Measurements from ENCODE around the gene SLC30A2. TPM values are rescaled to one million over a fixed set of nuclear protein-coding genes. Genes with fewer than 3 reads are reported as not detected.

The SLC30A2 gene
- total and polyA plus RNA-seq, 10 donors: not detected

DNA sequence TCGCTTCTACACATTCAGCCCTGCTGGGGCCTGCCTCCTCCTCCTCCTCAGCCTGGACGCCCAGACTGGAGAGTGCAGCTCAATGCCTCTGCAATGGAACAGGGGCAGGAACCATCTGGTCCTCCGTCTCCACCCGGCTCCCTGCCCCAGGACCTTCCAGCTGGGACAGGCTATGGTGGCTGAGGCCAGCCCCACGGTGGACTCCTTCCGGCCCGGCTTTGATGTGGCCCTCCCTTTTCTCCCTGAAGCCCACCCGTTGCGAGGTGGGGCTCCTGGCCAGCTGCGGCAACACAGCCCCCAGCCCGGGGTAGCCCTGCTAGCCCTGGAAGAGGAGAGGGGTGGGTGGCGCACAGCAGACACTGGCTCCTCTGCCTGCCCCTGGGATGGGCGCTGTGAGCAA is 22.9 kb downstream of the SLC30A2 start:
- 81 to 91% (median 89%) methylated on average over 13 of the region's 13 CpGs for WGBS, 5 donors
- Histone ChIP-seq H3K4me3 (peak overlapping the region in 4 of 8 donors; percentile 21 to 41 (median 26)), H3K27me3 (replicated peaks in 1 of 7) (no peaks in the 10 kb centered on the region), H3K27ac (peak overlapping the region in 4 of 8 donors; percentile 53 to 72 (median 63)), H3K36me3 (no peaks in the 10 kb centered on the region), H3K9me3 (no peaks in the 10 kb centered on the region), H3K4me1 (peaks cover 0 to 26% (median 14%) of the 10 kb centered on the region in 6 donors)
- TF ChIP-seq POLR2AphosphoS5 (IDR thresholded peaks at IDR 0.05): no peak
- TF ChIP-seq, protein P1, sequence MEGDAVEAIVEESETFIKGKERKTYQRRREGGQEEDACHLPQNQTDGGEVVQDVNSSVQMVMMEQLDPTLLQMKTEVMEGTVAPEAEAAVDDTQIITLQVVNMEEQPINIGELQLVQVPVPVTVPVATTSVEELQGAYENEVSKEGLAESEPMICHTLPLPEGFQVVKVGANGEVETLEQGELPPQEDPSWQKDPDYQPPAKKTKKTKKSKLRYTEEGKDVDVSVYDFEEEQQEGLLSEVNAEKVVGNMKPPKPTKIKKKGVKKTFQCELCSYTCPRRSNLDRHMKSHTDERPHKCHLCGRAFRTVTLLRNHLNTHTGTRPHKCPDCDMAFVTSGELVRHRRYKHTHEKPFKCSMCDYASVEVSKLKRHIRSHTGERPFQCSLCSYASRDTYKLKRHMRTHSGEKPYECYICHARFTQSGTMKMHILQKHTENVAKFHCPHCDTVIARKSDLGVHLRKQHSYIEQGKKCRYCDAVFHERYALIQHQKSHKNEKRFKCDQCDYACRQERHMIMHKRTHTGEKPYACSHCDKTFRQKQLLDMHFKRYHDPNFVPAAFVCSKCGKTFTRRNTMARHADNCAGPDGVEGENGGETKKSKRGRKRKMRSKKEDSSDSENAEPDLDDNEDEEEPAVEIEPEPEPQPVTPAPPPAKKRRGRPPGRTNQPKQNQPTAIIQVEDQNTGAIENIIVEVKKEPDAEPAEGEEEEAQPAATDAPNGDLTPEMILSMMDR (IDR thresholded peaks at IDR 0.05 in 8 of 11, conservative IDR thresholded peaks at IDR 0.05 in 3 of 11): no peak
- no peak for TF ChIP-seq POLR2A (IDR thresholded peaks at IDR 0.05)
- intact Hi-C loops (cut with DNase I; ENCODE audit: low total_unique reads): no loop called here
- no peak for DNase-seq

DNA sequence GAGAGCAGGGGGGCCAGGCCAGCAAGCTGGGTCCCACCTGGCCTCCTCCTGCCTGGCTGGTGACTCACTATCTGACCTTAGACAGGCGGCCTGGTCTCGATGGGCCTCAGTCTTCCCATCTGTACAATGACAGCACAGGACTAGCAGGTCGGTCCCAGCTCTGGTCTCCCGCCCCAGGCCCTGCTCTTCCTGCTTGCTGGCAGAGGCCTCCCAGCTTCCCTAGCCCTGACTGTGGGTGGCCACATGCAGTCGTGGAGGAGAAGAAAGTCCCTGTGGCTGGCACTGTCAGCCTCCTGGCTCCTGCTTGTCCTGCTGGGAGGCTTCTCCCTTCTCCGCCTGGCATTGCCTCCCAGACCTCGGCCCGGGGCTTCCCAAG is 23.5 kb downstream of the SLC30A2 start:
- 67 to 89% (median 76%) methylated on average over 5 to 8 of the region's 8 CpGs for WGBS, 5 donors
- no peaks in the 10 kb centered on the region for H3K9me3 ChIP-seq
- DNase-seq: no peak
- H3K27me3 ChIP-seq (replicated peaks in 1 of 7): no peaks in the 10 kb centered on the region
- peak overlapping the region in 6 of 8 donors; percentile 53 to 72 (median 58) for H3K27ac ChIP-seq
- intact Hi-C loops (cut with DNase I; ENCODE audit: low total_unique reads): no loop called here
- no peaks in the 10 kb centered on the region for H3K36me3 ChIP-seq
- peak overlapping the region in 6 of 8 donors; percentile 6 to 41 (median 21) for H3K4me3 ChIP-seq
- H3K4me1 ChIP-seq: peaks cover 1 to 32% (median 19%) of the 10 kb centered on the region in 6 donors
- TF ChIP-seq, protein P1 (IDR thresholded peaks at IDR 0.05 in 8 of 11, conservative IDR thresholded peaks at IDR 0.05 in 3 of 11): no peak
- no peak for TF ChIP-seq POLR2A (IDR thresholded peaks at IDR 0.05)
- TF ChIP-seq POLR2AphosphoS5 (IDR thresholded peaks at IDR 0.05): no peak

DNA sequence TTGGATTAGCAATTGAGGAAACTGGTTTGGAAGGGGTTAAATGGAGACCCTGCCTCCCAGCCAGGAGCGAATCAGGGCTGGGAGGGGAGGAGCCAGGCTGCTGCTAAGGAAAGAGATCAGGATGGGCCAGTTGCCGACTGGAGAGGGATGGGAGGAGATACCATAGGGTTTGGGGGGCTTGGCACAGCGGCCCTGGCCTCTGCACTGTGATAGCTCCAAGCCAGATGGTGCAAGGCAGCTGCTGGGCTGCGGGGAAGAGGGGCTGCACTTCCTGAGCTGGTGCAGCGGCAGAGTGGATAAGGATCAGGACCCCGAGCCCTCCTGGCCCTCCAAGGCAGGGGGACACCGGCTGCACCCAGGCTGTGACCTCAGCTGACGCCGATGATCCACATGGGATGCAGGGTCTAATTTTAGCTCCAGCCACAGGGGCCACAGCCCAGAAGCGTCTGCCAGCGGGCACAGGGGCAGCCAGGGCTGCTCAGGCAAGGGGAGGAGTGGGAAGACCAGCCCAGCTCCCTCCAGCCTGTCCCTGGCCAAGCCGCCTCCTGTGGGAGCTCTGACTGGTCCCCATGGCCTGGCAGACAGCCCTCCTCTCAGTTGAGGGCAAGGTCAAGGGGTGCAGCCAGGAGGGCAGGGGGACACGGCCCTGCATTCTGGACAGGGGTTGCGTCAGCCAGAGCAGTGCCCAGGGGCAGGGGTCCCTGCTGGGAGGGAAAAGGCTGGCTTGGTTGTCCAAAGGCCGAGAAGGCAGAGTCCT is 24.1 kb downstream of the SLC30A2 start, which contains the start of gene EXTL1:
EXTL1 (plus strand) TSS at position 129 of the 757 bp plus-strand sequence. CDS start 872 bp downstream, outside the sequence.
- intact Hi-C loops (cut with DNase I; ENCODE audit: low total_unique reads): no loop called here
- no peak for DNase-seq
- Histone ChIP-seq H3K9me3 (no peaks in the 10 kb centered on the region), H3K27ac (peak within 1 kb of the TSS in 7 of 8 donors; percentile 53 to 72 (median 61)), H3K36me3 (no peaks in the 10 kb centered on the region), H3K4me3 (peak within 1 kb of the TSS in 6 of 8 donors; percentile 6 to 41 (median 21)), H3K4me1 (peaks cover 4 to 38% (median 25%) of the 10 kb centered on the region in 6 donors), H3K27me3 (replicated peaks in 1 of 7) (no peaks in the 10 kb centered on the region)
- TF ChIP-seq POLR2AphosphoS5 (IDR thresholded peaks at IDR 0.05) (peak; percentile 33 to 64 (median 62)), POLR2A (IDR thresholded peaks at IDR 0.05) (no peak)
- 51 to 68% (median 59%) methylated on average over 7 to 15 of the region's 15 CpGs for WGBS, 5 donors

DNA sequence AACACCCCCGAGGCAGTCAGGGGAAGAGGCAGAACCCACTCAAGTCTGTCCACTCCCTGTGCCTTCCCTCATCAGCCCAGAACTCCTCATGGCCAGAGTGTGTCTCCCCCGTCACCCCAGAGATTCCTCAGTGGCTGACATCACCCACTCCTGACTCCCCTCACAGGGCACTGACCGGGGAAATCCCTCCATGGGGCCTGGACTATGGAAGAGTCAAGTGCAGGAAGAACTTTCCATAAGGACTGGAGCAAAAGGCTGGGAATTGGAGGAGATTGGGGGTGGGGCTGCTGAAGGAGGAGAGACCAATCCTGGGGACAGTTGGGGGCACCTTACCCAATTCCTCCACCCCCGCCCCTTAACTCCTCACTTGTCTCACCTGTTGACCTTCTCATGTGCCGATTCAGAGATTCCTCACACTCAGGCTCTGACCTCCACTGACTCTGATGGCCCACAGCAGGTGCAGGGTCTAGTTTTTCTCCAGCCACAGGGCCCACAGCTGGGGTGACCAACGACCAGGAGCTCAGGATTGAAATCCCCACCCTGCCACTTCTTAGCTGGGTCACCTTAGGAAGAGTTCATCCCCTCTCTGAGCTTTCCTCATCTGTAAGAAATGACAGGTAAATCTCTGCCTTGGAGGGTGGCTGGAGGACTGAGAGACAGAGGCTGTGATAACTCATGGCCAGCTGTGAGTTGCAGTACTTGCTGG is 24.8 kb downstream of the SLC30A2 start:
- Histone ChIP-seq H3K9me3 (no peaks in the 10 kb centered on the region), H3K36me3 (no peaks in the 10 kb centered on the region), H3K27me3 (replicated peaks in 1 of 7) (no peaks in the 10 kb centered on the region), H3K4me3 (peak overlapping the region in 3 of 8 donors; percentile 21 to 41 (median 32)), H3K27ac (peak overlapping the region in 7 of 8 donors; percentile 53 to 72 (median 61)), H3K4me1 (peaks cover 4 to 45% (median 32%) of the 10 kb centered on the region in 6 donors)
- intact Hi-C loops (cut with DNase I; ENCODE audit: low total_unique reads): no loop called here
- 66 to 78% (median 73%) methylated on average over 5 to 6 of the region's 6 CpGs for WGBS, 5 donors
- no peak for DNase-seq
- TF ChIP-seq POLR2AphosphoS5 (IDR thresholded peaks at IDR 0.05): peak in 1 of 3 donors; percentile 5
- TF ChIP-seq POLR2A (IDR thresholded peaks at IDR 0.05): no peak
- TF ChIP-seq, protein P1 (IDR thresholded peaks at IDR 0.05 in 8 of 11, conservative IDR thresholded peaks at IDR 0.05 in 3 of 11): no peak

Data from spleen (tissue), 11 donors.